GM12878 (cell line): ENCODE data around the gene FDX2. TPM values are rescaled to one million over a fixed set of nuclear protein-coding genes. Genes with fewer than 3 reads are reported as not detected.
A peak's percentile ranks its signal among the peaks of the same experiment; 100 is the strongest.

ENCODE experiments used
- ATF3 ChIP-seq: IDR thresholded peaks from 2 replicates; pipeline ENCODE4 v1.6.1; 2011; ENCODE audit warnings: low read depth, mild to moderate bottlenecking, low read length, moderate library complexity, borderline replicate concordance; ENCODE audit errors: extremely low read depth
- BACH1 ChIP-seq: fragments of 450-650 bp; IDR thresholded peaks from 2 replicates; pipeline ENCODE4 v1.6.1; 2017; ENCODE audit warnings: mild to moderate bottlenecking, borderline replicate concordance
- CREM ChIP-seq: IDR thresholded peaks from 2 replicates; pipeline ENCODE4 v1.6.1; 2014; ENCODE audit warnings: antibody characterized with exemption, low read depth
- CUX1 ChIP-seq: IDR thresholded peaks from 2 replicates; pipeline ENCODE4 v1.6.1; 2012; ENCODE audit warnings: improper control_type of control experiment, low read depth, low read length; ENCODE audit not compliant: insufficient replicate concordance
- DPF2 ChIP-seq: fragments of 450-650 bp; IDR thresholded peaks from 2 replicates; pipeline ENCODE4 v1.6.1; 2017; ENCODE audit warnings: mild to moderate bottlenecking
- EED ChIP-seq: sonication (generic); IDR thresholded peaks from 2 replicates; pipeline ENCODE4 v1.6.1; 2016; ENCODE audit warnings: antibody characterized with exemption, low read depth
- FOXM1 ChIP-seq: IDR thresholded peaks from 2 replicates; pipeline ENCODE4 v1.6.1; 2012; ENCODE audit warnings: low read depth, mild to moderate bottlenecking, inconsistent platforms, low read length, moderate library complexity
- GABPA ChIP-seq: IDR thresholded peaks from 2 replicates; pipeline ENCODE4 v1.6.1; 2014; ENCODE audit warnings: antibody characterized with exemption, low read depth, mild to moderate bottlenecking, inconsistent platforms
- HDGF ChIP-seq: fragments of 450-650 bp; IDR thresholded peaks from 2 replicates; pipeline ENCODE4 v1.6.1; 2016; ENCODE audit warnings: antibody characterized with exemption
- IKZF1 ChIP-seq: fragments of 450-650 bp; conservative IDR thresholded peaks from 2 replicates; pipeline ENCODE4 v1.6.1; 2017; ENCODE audit warnings: antibody characterized with exemption, mild to moderate bottlenecking
- JUNB ChIP-seq: IDR thresholded peaks from 2 replicates; pipeline ENCODE4 v1.6.1; 2016; ENCODE audit warnings: antibody characterized with exemption, mild to moderate bottlenecking
- JUND ChIP-seq: IDR thresholded peaks from 2 replicates; pipeline ENCODE4 v1.6.1; 2012; ENCODE audit warnings: low read depth, mild to moderate bottlenecking, low read length, improper control_type of control experiment, moderate library complexity
- KLF5 ChIP-seq: fragments of 450-650 bp; IDR thresholded peaks from 2 replicates; pipeline ENCODE4 v1.6.1; 2014; ENCODE audit warnings: mild to moderate bottlenecking; ENCODE audit not compliant: partially characterized antibody
- MEF2A ChIP-seq: IDR thresholded peaks from 2 replicates; pipeline ENCODE4 v1.6.1; 2011; ENCODE audit warnings: low read depth, mild to moderate bottlenecking, low read length, moderate library complexity; ENCODE audit not compliant: insufficient read depth
- NFYB ChIP-seq: IDR thresholded peaks from 2 replicates; pipeline ENCODE4 v1.6.1; 2011; ENCODE audit warnings: low read depth, mild to moderate bottlenecking, low read length, improper control_type of control experiment, moderate library complexity; ENCODE audit not compliant: insufficient read depth
- NR2C2 ChIP-seq: IDR thresholded peaks from 2 replicates; pipeline ENCODE4 v1.6.1; 2011; ENCODE audit warnings: borderline replicate concordance, low read depth; ENCODE audit not compliant: control insufficient read depth, insufficient read length
- PBX3 ChIP-seq: IDR thresholded peaks from 2 replicates; pipeline ENCODE4 v1.6.1; 2011; ENCODE audit warnings: mild to moderate bottlenecking, low read depth, low read length, moderate library complexity; ENCODE audit not compliant: insufficient replicate concordance
- POLR2A ChIP-seq: IDR thresholded peaks from 2 replicates; pipeline ENCODE4 v1.6.1; 2011; ENCODE audit warnings: low read depth, mild to moderate bottlenecking, low read length
- RB1 ChIP-seq: fragments of 450-650 bp; formaldehyde crosslinking; IDR thresholded peaks from 2 replicates; pipeline ENCODE4 v1.6.1; 2017; ENCODE audit warnings: mild to moderate bottlenecking, borderline replicate concordance
- RBBP5 ChIP-seq: fragments of 200-600 bp; sonication (generic); conservative IDR thresholded peaks from 2 replicates; pipeline ENCODE4 v1.6.1; 2016
- RFX5 ChIP-seq: IDR thresholded peaks from 2 replicates; pipeline ENCODE4 v1.6.1; 2011; ENCODE audit warnings: low read depth, low read length, improper control_type of control experiment
- SIN3A ChIP-seq: IDR thresholded peaks from 2 replicates; pipeline ENCODE4 v1.6.1; 2012; ENCODE audit warnings: low read depth, low read length, improper control_type of control experiment
- STAT3 ChIP-seq: IDR thresholded peaks from 2 replicates; pipeline ENCODE4 v1.6.1; 2011; ENCODE audit warnings: low read depth, low read length, improper control_type of control experiment
- TBL1XR1 ChIP-seq: IDR thresholded peaks from 2 replicates; pipeline ENCODE4 v1.6.1; 2012; ENCODE audit warnings: low read depth, low read length, improper control_type of control experiment
- ZNF24 ChIP-seq: fragments of 450-650 bp; IDR thresholded peaks from 2 replicates; pipeline ENCODE4 v1.6.1; 2017; ENCODE audit warnings: antibody characterized with exemption, mild to moderate bottlenecking
- ZSCAN29 ChIP-seq: fragments of 450-650 bp; IDR thresholded peaks from 2 replicates; pipeline ENCODE4 v1.6.1; 2017; ENCODE audit warnings: mild to moderate bottlenecking, moderate library complexity
- ZZZ3 ChIP-seq: IDR thresholded peaks from 2 replicates; pipeline ENCODE4 v1.6.1; 2011; ENCODE audit warnings: low read depth; ENCODE audit not compliant: control insufficient read depth, insufficient read length
- polyA plus RNA-seq, 11 experiments: library from polyadenylated mRNA; depleted of rRNA in 4 of 11; unstranded in 6 of 11; stranded (reverse) in 5 of 11; fragments of >200 nt; fragmentation: Nextera tagmentation in 4 of 11; fragmentation: Illumina TruSeq in 1 of 11; extraction: Ambion mirVana in 4 of 11; extraction: Trizol in 1 of 11; gene quantifications; 1 replicate in 1 of 11; 2 replicates in 10 of 11; pipeline versions ENCODE4 v1.2.1 to v1.2.3, GENCODE V29; 2011 to 2016; ENCODE audit warnings: inconsistent platforms in 2 of 11, missing spikeins in 2 of 11, low read depth in 1 of 11
- total RNA-seq, 4 experiments: library from RNA; depleted of rRNA in 3 of 4; stranded (reverse); fragments of >200 nt in 3 of 4; fragmentation: Illumina TruSeq in 1 of 4; extraction: Trizol in 1 of 4; gene quantifications; 2 replicates each; pipeline versions ENCODE4 v1.2.1 to v1.2.3, GENCODE V29; 2013 to 2021

Gene FDX2
- total and polyA plus RNA-seq, 10 of the 15 experiments (the other 5 are each of a cell fraction or from before 2014, with no cell fraction given), result 1.4 to 50.4 (median 24.7) TPM

DNA sequence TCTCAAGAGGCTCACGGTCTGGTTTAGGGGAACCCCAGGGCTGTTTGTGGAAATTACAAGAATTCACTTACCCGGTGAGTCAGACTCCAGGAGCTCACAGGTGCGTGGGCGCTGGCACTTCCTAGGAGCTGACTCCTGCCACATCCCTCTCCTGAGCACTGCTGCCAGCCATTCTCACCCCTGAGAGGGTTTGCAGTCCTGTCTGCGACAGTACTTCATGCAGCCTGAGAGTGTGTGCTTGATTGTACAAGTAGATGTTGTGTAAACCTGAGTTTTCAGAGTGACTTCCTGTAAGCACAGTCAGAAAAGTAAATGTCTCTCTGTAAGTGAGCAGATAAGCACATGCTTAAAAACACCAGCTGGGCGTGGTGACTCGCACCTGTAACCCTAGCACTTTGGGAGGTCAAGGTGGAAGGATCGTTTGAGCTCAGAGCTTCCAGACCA is 55.7 kb downstream of the FDX2 start (continued):
- TF ChIP-seq CREM, result no peak
- no peak for TF ChIP-seq STAT3
- 0 out of 2 replicates have a peak, but pooled peaks have one; percentile 7 for TF ChIP-seq JUNB
- no peak for TF ChIP-seq KLF5
- TF ChIP-seq ZZZ3, result no peak
- TF ChIP-seq ATF3, result no peak
- peak; percentile 52; the same call in 1 of the 2 replicates for TF ChIP-seq POLR2A
- TF ChIP-seq HDGF, result no peak
- no peak for TF ChIP-seq NFYB
- TF ChIP-seq ZSCAN29, result no peak
- no peak for TF ChIP-seq FOXM1
- no peak for TF ChIP-seq PBX3
- TF ChIP-seq NR2C2, result no peak
- TF ChIP-seq IKZF1, result peak; percentile 66
- TF ChIP-seq SIN3A, result no peak
- TF ChIP-seq CUX1, result no peak
- TF ChIP-seq ZNF24, result no peak
- no peak for TF ChIP-seq BACH1
- TF ChIP-seq MEF2A, result no peak
- TF ChIP-seq JUND, result no peak
- no peak for TF ChIP-seq RBBP5
- TF ChIP-seq GABPA, result no peak
- no peak for TF ChIP-seq TBL1XR1
- TF ChIP-seq DPF2, result 0 out of 2 replicates have a peak, but pooled peaks have one; percentile 15
- TF ChIP-seq EED, result peak; percentile 50; the same call in 1 of the 2 replicates
- no peak for TF ChIP-seq RB1
- no peak for TF ChIP-seq RFX5
